K562 treated with DMSO at 1 percent for 24 hours (cell line): Measurements from ENCODE around the gene FAM229B. TPM values are rescaled to one million over a fixed set of nuclear protein-coding genes. Genes with fewer than 3 reads are reported as not detected.

Source experiments
- total RNA-seq: library from RNA; unstranded; fragments of 300-600 nt; gene quantifications from 2 replicates; pipeline ENCODE4 v1.2.3, GENCODE V29; 2022; ENCODE audit warnings: low read depth; ENCODE audit not compliant: insufficient read depth

Gene FAM229B
- 9.7 and 13.2 TPM in 2 replicates for total RNA-seq

GRCh38 chr6:112087136-112087911 lies at the start of gene FAM229B, which contains the start of gene TUBE1:
FAM229B (plus strand) TSS chr6:112087591; CDS start chr6:112099284, 11,693 bp downstream.
TUBE1 (minus strand) TSS chr6:112087482; CDS start chr6:112087434, 48 bp downstream.

GRCh38 chr6:112054001-112054400 lies 33.4 kb upstream of the FAM229B start, which contains the start of gene CCN6:
CCN6 (plus strand) TSS chr6:112054104; CDS start chr6:112054358, 254 bp downstream.

Other genes with a start within 250 kb of the FAM229B start
- 16.5 and 19.8 TPM in 2 replicates for gene FYN, start 214.1 kb upstream of the FAM229B start, total RNA-seq
- gene CCN6, start 33.5 kb upstream of the FAM229B start, total RNA-seq: 0.12 and 0.32 TPM in 2 replicates
- gene TUBE1, start 109 bp upstream of the FAM229B start, total RNA-seq: 9.2 and 10.8 TPM in 2 replicates
- not detected in 2 replicates for gene LAMA4, start 167.0 kb downstream of the FAM229B start, total RNA-seq